Large intestine (tissue), 3 donors: ENCODE data around the gene TRPC6. TPM values are rescaled to one million over a fixed set of nuclear protein-coding genes. Genes with fewer than 3 reads are reported as not detected.
A peak's percentile ranks its signal among the peaks of the same experiment; 100 is the strongest.
"Not testable (repeated sequence)": the region's sequence is repeated elsewhere in the genome, so short reads cannot be mapped to it uniquely, and the experiment has no call there.

ENCODE experiments used
- DNase-seq, 2 donors: peaks; one replicate each; pipeline versions ENCODE4 v3.0.0 to v3.0.0-alpha.2; 2013
- H3K27ac ChIP-seq: one replicate; pipeline ENCODE4 v1.5.1; 2013; ENCODE audit warnings: low read length
- H3K27me3 ChIP-seq: 2 replicates; pipeline ENCODE4 v1.6.1; 2013; ENCODE audit warnings: low read length; ENCODE audit not compliant: control insufficient read depth, insufficient read depth
- H3K36me3 ChIP-seq: 2 replicates; pipeline ENCODE4 v1.6.1; 2013; ENCODE audit warnings: low read length; ENCODE audit not compliant: control insufficient read depth, insufficient read depth
- H3K4me1 ChIP-seq: one replicate; pipeline ENCODE4 v1.6.1; 2013; ENCODE audit warnings: low read length; ENCODE audit not compliant: control insufficient read depth, insufficient read depth
- H3K4me3 ChIP-seq: one replicate; pipeline ENCODE4 v1.5.1; 2013; ENCODE audit warnings: low read length
- H3K9me3 ChIP-seq: one replicate; pipeline ENCODE4 v1.6.1; 2013; ENCODE audit warnings: mild to moderate bottlenecking, low read depth, low read length, moderate library complexity; ENCODE audit not compliant: control insufficient read depth
- WGBS: methylation state at CpG from one replicate; pipeline ENCODE4 v1.1.5; 2013; ENCODE audit warnings: low lambda C conversion rate; ENCODE audit not compliant: insufficient coverage; 5-methylcytosine and 5-hydroxymethylcytosine counted together
- polyA plus RNA-seq: library from polyadenylated mRNA; unstranded; fragments of 120-200 nt; gene quantifications from one replicate; pipeline ENCODE4 v1.2.1, GENCODE V29; 2013

Gene TRPC6
- polyA plus RNA-seq, 1 donor = 4.2 TPM

GRCh38 chr11:101482556-101483124 lies 101.2 kb downstream of the TRPC6 start:
- WGBS = no CpG with 5 or more reads among the region's 4 CpGs
- H3K27me3 ChIP-seq = no peaks in the 10 kb centered on the region
- no peaks in the 10 kb centered on the region for H3K36me3 ChIP-seq
- no peak overlapping the region for H3K4me3 ChIP-seq
- H3K4me1 ChIP-seq = no peaks in the 10 kb centered on the region
- no peak overlapping the region for H3K27ac ChIP-seq
- H3K9me3 ChIP-seq = no peaks in the 10 kb centered on the region
- DNase-seq = no peak

GRCh38 chr11:101478587-101479369 lies 105.0 kb downstream of the TRPC6 start:
- Histone ChIP-seq H3K36me3 (no peaks in the 10 kb centered on the region), H3K4me1 (no peaks in the 10 kb centered on the region), H3K4me3 (no peak overlapping the region), H3K27me3 (no peaks in the 10 kb centered on the region), H3K9me3 (no peaks in the 10 kb centered on the region), H3K27ac (no peak overlapping the region)
- WGBS = 40% methylated on average over 1 of the region's 13 CpGs
- DNase-seq = no peak

GRCh38 chr11:101477926-101478325 lies 105.9 kb downstream of the TRPC6 start:
- H3K9me3 ChIP-seq = no peaks in the 10 kb centered on the region
- H3K27me3 ChIP-seq = no peaks in the 10 kb centered on the region
- WGBS = 83% methylated on average over 1 of the region's 3 CpGs
- no peaks in the 10 kb centered on the region for H3K36me3 ChIP-seq
- no peaks in the 10 kb centered on the region for H3K4me1 ChIP-seq
- DNase-seq = no peak
- no peak overlapping the region for H3K27ac ChIP-seq
- H3K4me3 ChIP-seq = no peak overlapping the region

- no peak for DNase-seq
- H3K27me3 ChIP-seq = no peaks in the 10 kb centered on the region
- H3K9me3 ChIP-seq = no peaks in the 10 kb centered on the region
- H3K36me3 ChIP-seq = no peaks in the 10 kb centered on the region
- no peak overlapping the region for H3K4me3 ChIP-seq
- H3K4me1 ChIP-seq = no peaks in the 10 kb centered on the region
- WGBS = 100% methylated on average over 1 of the region's 6 CpGs
- no peak overlapping the region for H3K27ac ChIP-seq
These were observed 107.6 kb downstream of the TRPC6 start for GRCh38 chr11:101476191-101476590.

- 83% methylated on average over 3 of the region's 4 CpGs for WGBS
- peaks cover 4% of the 10 kb centered on the region for H3K4me1 ChIP-seq
- no peaks in the 10 kb centered on the region for H3K9me3 ChIP-seq
- H3K27ac ChIP-seq = no peak overlapping the region
- H3K27me3 ChIP-seq = no peaks in the 10 kb centered on the region
- H3K36me3 ChIP-seq = no peaks in the 10 kb centered on the region
- no peak overlapping the region for H3K4me3 ChIP-seq
- no peak for DNase-seq
These were observed 108.1 kb downstream of the TRPC6 start for GRCh38 chr11:101475699-101476098.

GRCh38 chr11:101474666-101475065 lies 109.1 kb downstream of the TRPC6 start:
- WGBS = no CpG with 5 or more reads among the region's 3 CpGs

GRCh38 chr11:101470881-101471520 lies 112.8 kb downstream of the TRPC6 start:
- H3K27ac ChIP-seq = no peak overlapping the region
- H3K36me3 ChIP-seq = no peaks in the 10 kb centered on the region
- no CpG with 5 or more reads among the region's 3 CpGs for WGBS
- H3K27me3 ChIP-seq = no peaks in the 10 kb centered on the region
- H3K4me1 ChIP-seq = peaks cover 10% of the 10 kb centered on the region
- peak; percentile 31 to 79 for DNase-seq
- H3K4me3 ChIP-seq = no peak overlapping the region
- no peaks in the 10 kb centered on the region for H3K9me3 ChIP-seq

More at GRCh38 chr11:101474666-101475065, 109.1 kb downstream of the TRPC6 start:
- H3K27me3 ChIP-seq = no peaks in the 10 kb centered on the region
- DNase-seq = no peak
- H3K36me3 ChIP-seq = no peaks in the 10 kb centered on the region
- H3K27ac ChIP-seq = no peak overlapping the region
- H3K4me1 ChIP-seq = peaks cover 10% of the 10 kb centered on the region
- no peaks in the 10 kb centered on the region for H3K9me3 ChIP-seq
- no peak overlapping the region for H3K4me3 ChIP-seq

GRCh38 chr11:101470419-101470818 lies 113.4 kb downstream of the TRPC6 start:
- H3K4me3 ChIP-seq = no peak overlapping the region
- WGBS = 60% methylated on average over 1 of the region's 2 CpGs
- no peaks in the 10 kb centered on the region for H3K27me3 ChIP-seq
- no peak overlapping the region for H3K27ac ChIP-seq
- peak in 1 of 2 donors; percentile 22 for DNase-seq
- H3K4me1 ChIP-seq = peaks cover 10% of the 10 kb centered on the region
- no peaks in the 10 kb centered on the region for H3K9me3 ChIP-seq
- no peaks in the 10 kb centered on the region for H3K36me3 ChIP-seq

GRCh38 chr11:101466352-101466751 lies 117.5 kb downstream of the TRPC6 start:
- WGBS = no CpG with 5 or more reads among the region's 4 CpGs
- no peak for DNase-seq
- Histone ChIP-seq H3K9me3 (no peaks in the 10 kb centered on the region), H3K4me3 (no peak overlapping the region), H3K4me1 (peaks cover 10% of the 10 kb centered on the region), H3K27me3 (no peaks in the 10 kb centered on the region), H3K36me3 (no peaks in the 10 kb centered on the region), H3K27ac (no peak overlapping the region)

GRCh38 chr11:101464388-101464787 lies 119.4 kb downstream of the TRPC6 start:
- not testable (repeated sequence) for H3K9me3 ChIP-seq, H3K27ac ChIP-seq, DNase-seq, H3K4me1 ChIP-seq, H3K27me3 ChIP-seq, H3K4me3 ChIP-seq, H3K36me3 ChIP-seq
